Heart left ventricle (tissue), 13 donors: ENCODE results near the gene PCIF1.

ENCODE experiments used
- POLR2A ChIP-seq, 2 donors: fragments of 450-650 bp; IDR thresholded peaks; one replicate each; pipeline ENCODE4 v1.6.1; 2017; ENCODE audit warnings: antibody characterized with exemption in 2 of 2, mild to moderate bottlenecking in 2 of 2, moderate library complexity in 2 of 2
- TF ChIP-seq, protein P1 (sequence below), 12 donors: fragments of 200-600 bp; sonication (generic) in 4 of 12; IDR thresholded peaks; one replicate each; pipeline versions ENCODE4 v1.5.0 to v1.8.0; 2018 to 2022; ENCODE audit warnings: antibody characterized with exemption in 12 of 12, mild to moderate bottlenecking in 5 of 12
- donor health status: ischemic (EF 13 %, LVEDD 7.1; RV severe dilation, severe dysfunction).
- donor health status: DM: no; HTN: yes; CAD: no.
- donor health status: DM: no; HTN: no; CAD: no.
- donor health status: ischemic (EF 25% LVEDD 6.9; RV normal size, moderate dysfunction).
- donor health status: ischemic (EF 25% LVEDD 5.7; RV mildly dilated, moderate dysfunction).
- donor health status: ischemic (EF 35%, LVEDD 5.7; RV mildly dilated, moderate dysfunction).
- donor health status: nonischemic (EF 11% LVEDD 7.7; RV severe dilation, severe dysfunction).
- donor health status: DM: yes; HTN: yes; CAD: no.
- donor health status: PGD.
- donor health status: ischemic (EF 29% LVEDD 5.4; RV normal size, mild dysfunction).
- donor health status: nonischemic (EF 23%, LVEDD 6.1; RV moderate dilation, normal function).

DNA sequence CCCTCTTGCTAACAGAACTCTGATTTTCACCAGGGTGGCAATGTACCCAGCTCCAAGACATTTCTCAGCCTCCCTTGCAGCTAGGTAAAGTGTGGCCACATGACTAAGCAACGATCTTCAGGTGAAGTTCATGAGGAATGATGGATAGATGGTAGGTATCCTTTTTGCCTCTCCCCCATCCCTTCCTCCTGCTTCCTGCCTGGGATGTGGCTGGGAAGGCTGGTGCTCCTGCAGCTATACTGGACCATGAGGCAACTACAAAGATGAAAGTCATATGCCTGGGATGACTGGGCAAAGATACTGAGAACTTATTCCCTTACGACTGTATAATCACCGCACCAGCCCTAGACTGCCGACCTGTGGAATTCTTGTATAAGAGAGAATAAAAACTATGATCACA is 24.1 kb downstream of the PCIF1 start:
- TF ChIP-seq, protein P1, sequence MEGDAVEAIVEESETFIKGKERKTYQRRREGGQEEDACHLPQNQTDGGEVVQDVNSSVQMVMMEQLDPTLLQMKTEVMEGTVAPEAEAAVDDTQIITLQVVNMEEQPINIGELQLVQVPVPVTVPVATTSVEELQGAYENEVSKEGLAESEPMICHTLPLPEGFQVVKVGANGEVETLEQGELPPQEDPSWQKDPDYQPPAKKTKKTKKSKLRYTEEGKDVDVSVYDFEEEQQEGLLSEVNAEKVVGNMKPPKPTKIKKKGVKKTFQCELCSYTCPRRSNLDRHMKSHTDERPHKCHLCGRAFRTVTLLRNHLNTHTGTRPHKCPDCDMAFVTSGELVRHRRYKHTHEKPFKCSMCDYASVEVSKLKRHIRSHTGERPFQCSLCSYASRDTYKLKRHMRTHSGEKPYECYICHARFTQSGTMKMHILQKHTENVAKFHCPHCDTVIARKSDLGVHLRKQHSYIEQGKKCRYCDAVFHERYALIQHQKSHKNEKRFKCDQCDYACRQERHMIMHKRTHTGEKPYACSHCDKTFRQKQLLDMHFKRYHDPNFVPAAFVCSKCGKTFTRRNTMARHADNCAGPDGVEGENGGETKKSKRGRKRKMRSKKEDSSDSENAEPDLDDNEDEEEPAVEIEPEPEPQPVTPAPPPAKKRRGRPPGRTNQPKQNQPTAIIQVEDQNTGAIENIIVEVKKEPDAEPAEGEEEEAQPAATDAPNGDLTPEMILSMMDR (IDR thresholded peaks at IDR 0.05): no peak
- TF ChIP-seq POLR2A (IDR thresholded peaks at IDR 0.05): no peak
